HG02884 (cell line): Measurements from ENCODE around the gene MAPK8.

Experiments used
- ATAC-seq: cut with Tn5 transposase; IDR thresholded peaks from one replicate; pipeline ENCODE4 v1.9.1; 2021; ENCODE audit warnings: mild to moderate bottlenecking, moderate library complexity; ENCODE audit not compliant: unreplicated experiment

The MAPK8 gene

GRCh38 chr10:48459270-48460150 is 153.0 kb downstream of the MAPK8 start:
- ATAC-seq = no peak

GRCh38 chr10:48460182-48460581 is 153.7 kb downstream of the MAPK8 start:
- ATAC-seq = no peak

GRCh38 chr10:48461623-48462481 is 155.4 kb downstream of the MAPK8 start:
- ATAC-seq = no peak

GRCh38 chr10:48462482-48463020 is 156.1 kb downstream of the MAPK8 start:
- no peak for ATAC-seq

- ATAC-seq = no peak
Measured at GRCh38 chr10:48463318-48464003, 157.0 kb downstream of the MAPK8 start.

GRCh38 chr10:48464121-48464870 is 157.8 kb downstream of the MAPK8 start:
- ATAC-seq = no peak

- ATAC-seq = no peak
Measured at GRCh38 chr10:48464871-48465736, 158.6 kb downstream of the MAPK8 start.

GRCh38 chr10:48465860-48466521 is 159.5 kb downstream of the MAPK8 start:
- no peak for ATAC-seq

GRCh38 chr10:48466611-48467240 is 160.2 kb downstream of the MAPK8 start:
- no peak for ATAC-seq

- ATAC-seq = no peak
Measured at GRCh38 chr10:48467669-48468068, 161.2 kb downstream of the MAPK8 start.

- ATAC-seq = no peak
Measured at GRCh38 chr10:48468130-48468790, 161.8 kb downstream of the MAPK8 start.

GRCh38 chr10:48468866-48469511 is 162.5 kb downstream of the MAPK8 start:
- no peak for ATAC-seq

- ATAC-seq = no peak
Measured at GRCh38 chr10:48469516-48470020, 163.1 kb downstream of the MAPK8 start.

GRCh38 chr10:48470115-48470892 is 163.8 kb downstream of the MAPK8 start:
- ATAC-seq = no peak

GRCh38 chr10:48470893-48471805 is 164.7 kb downstream of the MAPK8 start:
- ATAC-seq = no peak
